GM19372 (cell line): ENCODE measurements around the gene ISL2.

Source experiments
- ATAC-seq: cut with Tn5 transposase; IDR thresholded peaks from one replicate; pipeline ENCODE4 v1.9.1; 2021; ENCODE audit warnings: mild to moderate bottlenecking, low read depth, moderate library complexity; ENCODE audit not compliant: unreplicated experiment

Gene ISL2

DNA sequence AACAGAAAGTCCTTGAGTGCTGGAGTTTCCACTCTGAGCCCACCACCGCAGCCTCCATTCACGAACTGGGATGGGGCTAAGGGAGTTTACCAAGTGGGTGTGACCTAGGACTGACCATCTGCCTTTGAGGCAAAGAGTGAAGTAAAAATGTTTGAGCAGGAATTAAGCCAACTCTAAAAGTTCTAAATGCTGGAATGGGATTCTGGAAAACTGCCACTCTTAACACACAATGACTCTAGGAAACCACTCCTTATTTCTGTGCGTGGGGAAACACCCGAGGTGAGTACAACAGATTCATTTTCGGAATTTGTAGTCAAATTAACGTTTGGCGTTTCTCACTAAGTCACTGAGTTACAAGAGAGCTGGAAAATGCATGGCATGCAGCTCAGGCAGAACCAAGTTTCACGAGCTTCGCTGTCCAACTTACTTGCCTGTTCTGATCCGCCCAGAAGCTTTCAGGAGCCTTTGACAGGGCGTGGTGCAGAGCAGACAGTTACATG is 31.6 kb downstream of the ISL2 start:
- no peak for ATAC-seq

DNA sequence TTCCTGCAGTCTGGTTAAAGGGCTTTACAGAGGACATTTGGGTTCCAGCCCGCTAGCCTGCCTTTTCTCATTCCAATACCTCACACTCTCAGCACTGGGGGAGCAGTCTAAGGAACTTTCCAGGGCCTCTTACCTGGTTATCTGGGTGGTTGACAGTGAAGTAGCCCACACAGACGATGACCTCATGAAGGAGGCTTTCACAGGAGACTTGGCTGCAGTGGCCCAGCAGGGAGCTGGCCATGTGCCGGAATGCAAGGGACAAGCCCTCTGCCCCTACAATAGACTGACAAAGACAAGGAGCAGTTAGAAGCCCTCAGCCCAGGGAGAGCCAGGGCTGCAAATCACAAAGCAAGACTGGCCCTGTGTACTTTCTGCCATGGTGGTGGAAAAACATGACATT is 39.5 kb downstream of the ISL2 start:
- ATAC-seq = no peak

DNA sequence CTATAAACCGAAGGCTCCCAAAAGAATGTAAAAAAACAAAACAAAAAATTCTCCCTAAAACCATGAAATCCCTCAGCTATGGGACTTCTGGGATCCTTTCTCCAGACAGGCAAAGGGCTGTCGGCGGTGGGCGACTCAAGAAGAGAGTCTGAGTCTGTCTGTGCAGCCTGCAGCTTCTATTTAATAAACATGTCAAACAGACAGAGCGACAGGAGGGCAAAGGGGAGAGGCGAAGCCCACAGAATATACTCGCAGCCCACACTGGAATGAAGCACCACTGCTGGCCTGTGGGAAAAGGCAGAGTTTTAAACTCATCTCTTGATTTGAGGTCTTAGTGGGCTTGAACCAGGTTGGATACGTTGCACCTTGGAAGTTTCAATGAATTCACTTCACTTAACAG is 40.2 kb downstream of the ISL2 start:
- no peak for ATAC-seq

DNA sequence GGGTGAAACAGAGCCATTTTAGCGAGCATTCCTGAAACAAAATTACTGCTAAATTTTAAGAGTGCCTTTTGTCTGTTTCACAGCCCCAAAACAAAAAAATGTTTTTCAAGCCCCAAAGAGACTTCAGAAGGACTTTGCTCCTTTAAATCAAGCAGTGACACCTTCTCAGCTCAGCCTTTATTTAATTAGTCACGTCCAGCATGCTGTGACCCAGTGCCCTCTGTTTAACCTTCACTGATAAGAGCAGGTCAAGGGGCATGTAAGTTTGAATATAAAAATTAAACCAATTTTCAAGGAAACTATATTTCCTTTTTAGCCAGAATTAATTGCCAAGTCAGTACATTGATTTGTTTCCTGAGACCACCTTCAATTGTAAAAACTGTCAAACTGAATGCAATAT is 40.6 kb downstream of the ISL2 start:
- ATAC-seq = no peak

DNA sequence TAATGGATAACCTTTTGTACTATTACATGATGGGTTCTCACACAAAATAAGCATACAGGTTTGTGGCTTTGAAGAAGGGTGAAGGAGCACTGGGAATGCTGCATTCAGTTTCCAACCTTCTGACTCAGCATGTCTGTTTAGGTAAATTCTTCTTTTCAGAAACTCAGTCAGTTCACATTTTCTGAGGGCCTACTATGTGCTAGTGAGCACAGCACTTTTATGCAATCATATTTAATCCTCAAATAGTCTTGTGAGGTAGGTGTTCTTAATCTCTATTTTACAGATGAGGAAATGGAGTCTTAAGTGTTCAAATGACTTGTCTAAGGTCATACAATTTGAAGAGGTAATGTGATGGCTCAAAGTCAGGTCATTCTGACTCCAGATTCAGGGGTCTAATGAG is 41.2 kb downstream of the ISL2 start:
- no peak for ATAC-seq

DNA sequence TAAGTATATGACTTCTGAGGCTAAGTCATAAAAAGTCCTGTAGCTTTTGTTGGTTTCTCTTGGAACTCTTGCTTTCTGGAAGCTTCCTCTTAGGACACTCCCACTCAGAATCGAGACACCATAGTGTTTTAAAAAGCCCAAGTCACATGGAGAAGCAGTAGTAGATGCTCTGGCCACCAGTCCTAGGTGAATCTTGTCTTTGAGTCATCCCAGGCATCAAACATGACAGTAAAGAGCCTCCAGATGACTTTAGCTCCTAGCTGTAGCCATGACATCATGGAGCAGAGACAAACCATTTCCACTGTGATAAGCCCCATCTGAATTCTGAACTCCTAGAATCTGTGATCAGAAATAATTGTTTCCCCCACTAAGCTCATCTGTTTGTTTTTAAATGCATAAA is 42.1 kb downstream of the ISL2 start:
- ATAC-seq = no peak

DNA sequence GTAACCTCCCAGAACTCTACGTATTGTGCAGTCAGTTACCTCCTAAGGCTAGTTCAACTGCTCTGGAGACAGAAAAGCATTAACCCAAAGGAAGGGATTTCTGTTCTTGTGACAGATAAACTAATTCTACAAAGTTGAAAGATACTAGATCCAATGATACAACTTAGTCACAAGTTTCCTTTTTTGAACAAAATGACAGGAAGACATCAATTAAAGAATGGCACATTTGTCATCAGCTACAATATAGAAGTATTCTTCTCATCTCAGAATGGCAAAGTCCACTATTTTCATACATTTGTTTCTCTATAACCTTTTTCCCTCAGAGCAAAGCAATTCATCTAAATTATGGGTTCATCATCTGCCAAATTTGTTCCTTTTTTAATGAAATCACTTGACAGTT is 43.7 kb downstream of the ISL2 start:
- no peak for ATAC-seq

DNA sequence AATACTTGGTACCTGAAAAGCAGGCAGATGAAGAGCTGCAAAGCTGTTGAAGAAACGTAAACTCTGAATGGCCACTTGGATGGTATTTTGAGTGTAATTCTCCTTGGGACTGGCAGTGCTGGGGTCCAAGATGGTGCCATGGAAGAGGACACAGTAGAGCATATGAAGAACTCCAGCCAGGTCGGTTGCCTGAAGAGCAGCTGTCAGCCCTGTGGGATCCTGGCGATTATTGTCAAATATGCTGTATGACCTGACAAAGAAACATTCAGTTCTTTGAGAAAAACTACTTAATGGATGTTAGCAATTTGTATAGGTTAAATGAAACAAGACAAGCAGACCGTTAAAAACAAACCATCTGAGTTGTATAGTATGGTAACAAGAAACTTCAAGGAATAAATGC is 44.8 kb downstream of the ISL2 start:
- ATAC-seq = no peak

DNA sequence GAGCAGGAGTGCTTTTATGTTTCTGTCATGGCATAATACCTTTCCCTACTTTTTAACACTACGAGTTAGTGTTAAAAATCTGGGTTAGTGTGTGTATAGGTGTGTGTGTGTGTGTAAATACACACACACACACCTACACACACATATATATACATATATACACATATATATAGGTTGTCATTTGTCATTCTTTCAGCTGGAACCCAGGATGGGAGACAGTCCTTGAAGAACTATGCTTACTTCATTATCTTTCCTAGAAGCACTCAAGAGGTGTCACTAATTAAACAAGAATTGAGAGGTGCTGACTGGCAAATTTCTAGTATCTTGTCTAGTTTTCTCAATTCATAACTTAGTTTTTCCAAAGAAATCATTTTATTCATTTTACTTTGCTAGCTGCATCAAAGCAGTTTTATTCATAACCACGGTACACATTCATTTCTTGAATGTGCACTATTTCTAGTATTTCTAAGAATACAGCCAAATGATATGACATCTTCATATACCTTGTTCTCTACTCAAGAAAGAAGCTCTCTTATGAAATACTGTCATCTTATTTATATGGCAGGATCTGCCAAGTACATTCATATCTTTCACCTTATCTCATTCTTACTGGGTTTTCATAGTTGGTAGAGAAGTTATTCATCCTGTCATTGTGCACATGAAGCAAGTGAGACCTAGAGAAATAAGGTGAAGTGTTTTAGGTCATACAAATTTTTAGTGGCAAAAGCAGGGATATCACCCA is 46.6 kb downstream of the ISL2 start:
- ATAC-seq = no peak

DNA sequence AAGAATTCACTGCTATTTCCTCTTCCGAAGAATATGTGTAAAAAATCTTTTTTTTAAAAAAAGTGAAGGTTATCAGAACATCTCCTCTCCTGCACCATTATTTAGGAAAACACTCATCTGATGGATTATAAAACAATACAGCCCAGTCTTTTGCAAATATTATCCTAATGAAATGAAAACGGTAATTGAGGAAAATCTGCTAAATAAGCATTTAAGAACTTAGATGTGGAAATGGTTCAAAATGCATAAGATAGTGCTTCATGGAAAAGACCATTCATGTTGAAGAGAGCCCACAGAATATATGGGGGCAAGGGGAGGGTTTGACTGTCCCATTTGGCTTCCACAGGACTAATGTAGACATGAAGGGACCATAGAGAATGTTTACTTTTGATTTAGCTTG is 47.8 kb downstream of the ISL2 start:
- ATAC-seq = no peak

DNA sequence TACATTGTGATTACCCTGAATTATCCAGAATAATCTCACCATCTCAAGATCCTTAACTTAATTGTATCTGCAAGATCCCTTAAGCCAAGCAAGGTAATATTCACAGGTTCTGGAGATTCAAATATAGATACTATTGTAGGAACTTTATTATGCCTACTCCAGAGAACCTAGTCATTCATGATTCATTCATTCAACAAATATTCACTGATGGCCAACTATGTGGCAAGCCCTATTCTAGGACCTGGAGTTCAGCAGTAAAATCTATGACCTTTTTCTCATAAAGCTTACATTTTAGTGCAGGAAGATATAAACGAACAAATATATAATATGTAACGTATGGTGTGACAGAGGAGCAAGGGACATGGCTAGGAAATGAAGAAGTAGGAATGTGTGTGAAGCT is 49.6 kb downstream of the ISL2 start:
- no peak for ATAC-seq

DNA sequence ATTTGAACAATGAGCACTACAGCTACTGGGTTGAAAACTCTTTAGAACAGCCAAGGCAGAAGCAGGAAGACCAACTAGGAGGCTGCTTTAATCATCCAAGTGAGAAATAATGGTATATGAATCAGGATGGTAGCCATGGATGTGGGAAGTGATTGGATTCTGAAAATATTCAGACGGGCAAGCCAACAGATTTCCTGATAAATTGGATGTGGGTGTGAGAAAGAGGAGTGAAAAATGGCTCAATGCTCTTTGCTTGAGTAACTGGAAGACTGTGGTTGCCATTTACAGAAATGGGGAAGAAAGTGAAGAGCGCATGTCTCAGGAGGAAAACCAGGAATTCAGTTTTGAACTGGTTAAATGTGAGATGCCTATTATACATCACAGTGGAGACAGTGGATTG is 50.4 kb downstream of the ISL2 start:
- no peak for ATAC-seq

DNA sequence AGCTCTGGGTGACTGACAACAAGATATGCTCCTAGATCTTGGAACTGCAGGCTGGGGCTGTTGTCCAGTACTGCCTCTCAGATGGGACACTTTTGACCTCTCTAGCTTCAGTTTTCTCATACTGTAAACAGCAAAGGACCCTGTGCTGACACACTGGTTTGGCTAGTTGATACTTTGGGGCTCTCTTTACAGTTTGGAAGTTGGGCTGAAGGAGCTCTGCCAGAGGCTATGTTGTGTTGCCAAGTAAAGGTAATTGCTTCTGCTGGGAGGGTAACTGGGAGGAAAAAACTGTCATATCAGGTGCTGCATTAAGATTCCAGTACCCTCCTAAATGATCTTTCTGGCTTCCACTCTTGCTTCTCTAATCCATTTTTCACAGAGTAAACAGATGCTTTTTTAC is 54.0 kb downstream of the ISL2 start:
- no peak for ATAC-seq

DNA sequence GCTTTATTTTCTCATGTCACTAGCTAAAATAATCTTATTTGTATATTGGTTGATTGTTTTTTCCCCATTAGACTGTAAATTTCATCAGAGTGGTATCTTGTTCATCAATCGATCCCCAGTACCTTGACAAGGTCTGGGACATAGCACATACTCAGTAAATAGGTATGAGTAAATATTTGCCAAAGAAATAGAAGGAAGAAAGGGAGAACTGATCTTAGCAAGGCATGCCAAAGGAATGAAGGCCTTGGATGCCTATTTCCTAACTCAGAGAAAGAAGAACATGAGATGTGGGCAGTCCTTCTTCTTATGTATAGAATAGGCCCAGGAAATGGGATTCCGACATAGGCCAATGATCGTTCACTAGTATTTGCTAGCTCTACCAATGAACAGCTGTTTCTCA is 54.7 kb downstream of the ISL2 start:
- no peak for ATAC-seq

DNA sequence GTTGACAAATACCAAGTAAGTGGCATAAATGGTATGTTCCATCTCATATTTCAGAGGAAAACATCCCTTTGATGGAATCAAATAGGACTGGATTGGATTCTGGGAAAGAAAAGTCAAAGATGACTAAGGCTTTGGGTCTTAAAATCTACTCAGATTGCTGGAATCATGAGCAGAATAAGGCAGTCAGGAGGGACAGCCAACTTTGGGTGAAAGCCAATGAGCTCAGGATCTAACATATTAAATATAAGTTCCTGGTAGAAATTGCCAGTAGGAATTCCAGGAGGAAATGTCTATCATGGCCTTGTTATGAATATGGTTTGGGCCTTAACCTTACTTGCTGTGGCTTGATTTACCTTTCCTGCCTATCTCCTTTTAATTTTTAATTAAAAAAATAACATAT is 55.3 kb downstream of the ISL2 start:
- no peak for ATAC-seq
